ENCODE results near the gene RAPGEF3. TPM values are rescaled to one million over a fixed set of nuclear protein-coding genes. Genes with fewer than 3 reads are reported as not detected.

The RAPGEF3 gene
- total and polyA plus RNA-seq, 2 of the 13 experiments (the other 11 are each of a cell fraction or from before 2014, with no cell fraction given): 0.07 TPM

DNA sequence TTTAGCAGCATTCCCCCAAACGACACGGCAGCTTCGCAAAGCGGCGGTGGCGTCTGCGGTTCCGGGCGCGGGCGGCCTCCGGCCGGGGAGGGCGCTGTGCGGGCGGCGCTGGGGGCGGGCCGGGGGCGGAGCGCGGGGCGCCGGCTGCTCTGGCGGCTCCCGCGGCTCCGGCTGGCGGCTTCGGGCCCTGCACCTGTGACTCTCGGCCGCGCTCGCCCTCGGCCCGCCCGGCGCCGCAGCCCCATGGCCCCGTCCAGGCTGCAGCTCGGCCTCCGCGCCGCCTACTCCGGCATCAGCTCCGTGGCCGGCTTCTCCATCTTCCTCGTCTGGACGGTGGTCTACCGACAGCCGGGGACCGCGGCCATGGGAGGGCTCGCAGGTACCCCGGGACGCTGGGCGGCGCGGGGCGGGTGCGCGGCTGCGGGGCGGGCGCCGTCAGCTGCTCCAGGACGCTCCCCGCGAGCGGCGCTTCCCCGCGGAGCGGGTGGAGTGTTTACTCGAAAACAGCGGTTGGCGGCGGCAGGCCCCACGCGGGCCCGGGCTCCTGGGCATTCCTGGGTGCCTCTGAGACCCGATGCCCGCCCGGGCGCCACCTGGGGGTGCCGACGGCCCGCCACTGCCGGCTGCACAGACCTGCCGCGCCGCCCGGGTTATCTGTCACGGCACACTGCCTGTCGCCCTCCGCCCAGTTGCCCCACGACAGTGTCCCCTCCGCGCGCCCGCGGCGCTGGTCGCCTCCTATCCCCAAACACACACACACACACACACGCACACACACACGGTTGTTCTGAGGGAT is 14.6 kb upstream of the RAPGEF3 start, which contains the start of gene SLC48A1 (continued):
- no peak for TF ChIP-seq EP300 (IDR thresholded peaks at IDR 0.05; ENCODE audit: low read depth in 2 of 2, low read length in 2 of 2)
- no peak for TF ChIP-seq EP300 (CRISPR knock-in tag; IDR thresholded peaks at IDR 0.05; ENCODE audit: borderline replicate concordance)
- TF ChIP-seq, protein P1, sequence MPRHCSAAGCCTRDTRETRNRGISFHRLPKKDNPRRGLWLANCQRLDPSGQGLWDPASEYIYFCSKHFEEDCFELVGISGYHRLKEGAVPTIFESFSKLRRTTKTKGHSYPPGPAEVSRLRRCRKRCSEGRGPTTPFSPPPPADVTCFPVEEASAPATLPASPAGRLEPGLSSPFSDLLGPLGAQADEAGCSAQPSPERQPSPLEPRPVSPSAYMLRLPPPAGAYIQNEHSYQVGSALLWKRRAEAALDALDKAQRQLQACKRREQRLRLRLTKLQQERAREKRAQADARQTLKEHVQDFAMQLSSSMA (CRISPR knock-in tag; IDR thresholded peaks at IDR 0.05): 0 out of 2 replicates have a peak, but pooled peaks have one; percentile 26
- TF ChIP-seq, protein P2, sequence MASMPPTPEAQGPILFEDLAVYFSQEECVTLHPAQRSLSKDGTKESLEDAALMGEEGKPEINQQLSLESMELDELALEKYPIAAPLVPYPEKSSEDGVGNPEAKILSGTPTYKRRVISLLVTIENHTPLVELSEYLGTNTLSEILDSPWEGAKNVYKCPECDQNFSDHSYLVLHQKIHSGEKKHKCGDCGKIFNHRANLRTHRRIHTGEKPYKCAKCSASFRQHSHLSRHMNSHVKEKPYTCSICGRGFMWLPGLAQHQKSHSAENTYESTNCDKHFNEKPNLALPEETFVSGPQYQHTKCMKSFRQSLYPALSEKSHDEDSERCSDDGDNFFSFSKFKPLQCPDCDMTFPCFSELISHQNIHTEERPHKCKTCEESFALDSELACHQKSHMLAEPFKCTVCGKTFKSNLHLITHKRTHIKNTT (CRISPR knock-in tag; IDR thresholded peaks at IDR 0.05): no peak
- TF ChIP-seq, protein P3, sequence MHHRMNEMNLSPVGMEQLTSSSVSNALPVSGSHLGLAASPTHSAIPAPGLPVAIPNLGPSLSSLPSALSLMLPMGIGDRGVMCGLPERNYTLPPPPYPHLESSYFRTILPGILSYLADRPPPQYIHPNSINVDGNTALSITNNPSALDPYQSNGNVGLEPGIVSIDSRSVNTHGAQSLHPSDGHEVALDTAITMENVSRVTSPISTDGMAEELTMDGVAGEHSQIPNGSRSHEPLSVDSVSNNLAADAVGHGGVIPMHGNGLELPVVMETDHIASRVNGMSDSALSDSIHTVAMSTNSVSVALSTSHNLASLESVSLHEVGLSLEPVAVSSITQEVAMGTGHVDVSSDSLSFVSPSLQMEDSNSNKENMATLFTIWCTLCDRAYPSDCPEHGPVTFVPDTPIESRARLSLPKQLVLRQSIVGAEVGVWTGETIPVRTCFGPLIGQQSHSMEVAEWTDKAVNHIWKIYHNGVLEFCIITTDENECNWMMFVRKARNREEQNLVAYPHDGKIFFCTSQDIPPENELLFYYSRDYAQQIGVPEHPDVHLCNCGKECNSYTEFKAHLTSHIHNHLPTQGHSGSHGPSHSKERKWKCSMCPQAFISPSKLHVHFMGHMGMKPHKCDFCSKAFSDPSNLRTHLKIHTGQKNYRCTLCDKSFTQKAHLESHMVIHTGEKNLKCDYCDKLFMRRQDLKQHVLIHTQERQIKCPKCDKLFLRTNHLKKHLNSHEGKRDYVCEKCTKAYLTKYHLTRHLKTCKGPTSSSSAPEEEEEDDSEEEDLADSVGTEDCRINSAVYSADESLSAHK (CRISPR knock-in tag; IDR thresholded peaks at IDR 0.05; ENCODE audit: borderline replicate concordance): no peak
- no peak for TF ChIP-seq CC2D1A (CRISPR knock-in tag; IDR thresholded peaks at IDR 0.05)
- TF ChIP-seq ZNF251 (CRISPR knock-in tag; IDR thresholded peaks at IDR 0.05): no peak
- 0 out of 2 replicates have a peak, but pooled peaks have one; percentile 10 for TF ChIP-seq KDM5B (CRISPR knock-in tag; IDR thresholded peaks at IDR 0.05; ENCODE audit: borderline replicate concordance)
- TF ChIP-seq, protein P4, sequence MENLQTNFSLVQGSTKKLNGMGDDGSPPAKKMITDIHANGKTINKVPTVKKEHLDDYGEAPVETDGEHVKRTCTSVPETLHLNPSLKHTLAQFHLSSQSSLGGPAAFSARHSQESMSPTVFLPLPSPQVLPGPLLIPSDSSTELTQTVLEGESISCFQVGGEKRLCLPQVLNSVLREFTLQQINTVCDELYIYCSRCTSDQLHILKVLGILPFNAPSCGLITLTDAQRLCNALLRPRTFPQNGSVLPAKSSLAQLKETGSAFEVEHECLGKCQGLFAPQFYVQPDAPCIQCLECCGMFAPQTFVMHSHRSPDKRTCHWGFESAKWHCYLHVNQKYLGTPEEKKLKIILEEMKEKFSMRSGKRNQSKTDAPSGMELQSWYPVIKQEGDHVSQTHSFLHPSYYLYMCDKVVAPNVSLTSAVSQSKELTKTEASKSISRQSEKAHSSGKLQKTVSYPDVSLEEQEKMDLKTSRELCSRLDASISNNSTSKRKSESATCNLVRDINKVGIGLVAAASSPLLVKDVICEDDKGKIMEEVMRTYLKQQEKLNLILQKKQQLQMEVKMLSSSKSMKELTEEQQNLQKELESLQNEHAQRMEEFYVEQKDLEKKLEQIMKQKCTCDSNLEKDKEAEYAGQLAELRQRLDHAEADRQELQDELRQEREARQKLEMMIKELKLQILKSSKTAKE (CRISPR knock-in tag; IDR thresholded peaks at IDR 0.05; ENCODE audit: borderline replicate concordance): no peak
- no peak for TF ChIP-seq IRX3 (CRISPR knock-in tag; IDR thresholded peaks at IDR 0.05; ENCODE audit: borderline replicate concordance, low read depth)
- TF ChIP-seq ATF7-NPFF (CRISPR knock-in tag; IDR thresholded peaks at IDR 0.05; ENCODE audit: low read depth): 0 out of 2 replicates have a peak, but pooled peaks have one; percentile 25
- TF ChIP-seq, protein P5, sequence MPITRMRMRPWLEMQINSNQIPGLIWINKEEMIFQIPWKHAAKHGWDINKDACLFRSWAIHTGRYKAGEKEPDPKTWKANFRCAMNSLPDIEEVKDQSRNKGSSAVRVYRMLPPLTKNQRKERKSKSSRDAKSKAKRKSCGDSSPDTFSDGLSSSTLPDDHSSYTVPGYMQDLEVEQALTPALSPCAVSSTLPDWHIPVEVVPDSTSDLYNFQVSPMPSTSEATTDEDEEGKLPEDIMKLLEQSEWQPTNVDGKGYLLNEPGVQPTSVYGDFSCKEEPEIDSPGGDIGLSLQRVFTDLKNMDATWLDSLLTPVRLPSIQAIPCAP (CRISPR knock-in tag; IDR thresholded peaks at IDR 0.05; ENCODE audit: low read depth): no peak
- TF ChIP-seq, protein P6, sequence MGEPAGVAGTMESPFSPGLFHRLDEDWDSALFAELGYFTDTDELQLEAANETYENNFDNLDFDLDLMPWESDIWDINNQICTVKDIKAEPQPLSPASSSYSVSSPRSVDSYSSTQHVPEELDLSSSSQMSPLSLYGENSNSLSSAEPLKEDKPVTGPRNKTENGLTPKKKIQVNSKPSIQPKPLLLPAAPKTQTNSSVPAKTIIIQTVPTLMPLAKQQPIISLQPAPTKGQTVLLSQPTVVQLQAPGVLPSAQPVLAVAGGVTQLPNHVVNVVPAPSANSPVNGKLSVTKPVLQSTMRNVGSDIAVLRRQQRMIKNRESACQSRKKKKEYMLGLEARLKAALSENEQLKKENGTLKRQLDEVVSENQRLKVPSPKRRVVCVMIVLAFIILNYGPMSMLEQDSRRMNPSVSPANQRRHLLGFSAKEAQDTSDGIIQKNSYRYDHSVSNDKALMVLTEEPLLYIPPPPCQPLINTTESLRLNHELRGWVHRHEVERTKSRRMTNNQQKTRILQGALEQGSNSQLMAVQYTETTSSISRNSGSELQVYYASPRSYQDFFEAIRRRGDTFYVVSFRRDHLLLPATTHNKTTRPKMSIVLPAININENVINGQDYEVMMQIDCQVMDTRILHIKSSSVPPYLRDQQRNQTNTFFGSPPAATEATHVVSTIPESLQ (CRISPR knock-in tag; conservative IDR thresholded peaks at IDR 0.05): no peak
- TF ChIP-seq, protein P7, sequence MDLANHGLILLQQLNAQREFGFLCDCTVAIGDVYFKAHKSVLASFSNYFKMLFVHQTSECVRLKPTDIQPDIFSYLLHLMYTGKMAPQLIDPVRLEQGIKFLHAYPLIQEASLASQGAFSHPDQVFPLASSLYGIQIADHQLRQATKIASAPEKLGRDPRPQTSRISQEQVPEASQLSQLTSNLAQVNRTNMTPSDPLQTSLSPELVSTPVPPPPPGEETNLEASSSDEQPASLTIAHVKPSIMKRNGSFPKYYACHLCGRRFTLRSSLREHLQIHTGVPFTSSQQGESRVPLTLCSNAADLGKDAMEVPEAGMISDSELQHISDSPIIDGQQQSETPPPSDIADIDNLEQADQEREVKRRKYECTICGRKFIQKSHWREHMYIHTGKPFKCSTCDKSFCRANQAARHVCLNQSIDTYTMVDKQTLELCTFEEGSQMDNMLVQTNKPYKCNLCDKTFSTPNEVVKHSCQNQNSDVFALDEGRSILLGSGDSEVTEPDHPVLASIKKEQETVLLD (CRISPR knock-in tag; IDR thresholded peaks at IDR 0.05; ENCODE audit: low read depth): no peak
- TF ChIP-seq ZSCAN22 (CRISPR knock-in tag; IDR thresholded peaks at IDR 0.05): no peak
- TF ChIP-seq ZNF317 (CRISPR knock-in tag; IDR thresholded peaks at IDR 0.05): no peak
